Neural progenitor cell (in vitro differentiated cells): ENCODE data around the gene IGSF8. TPM values are rescaled to one million over a fixed set of nuclear protein-coding genes. Genes with fewer than 3 reads are reported as not detected.

ENCODE experiments used
- DNase-seq: peaks from one replicate; pipeline ENCODE4 v3.0.0-alpha.2; 2016; ENCODE audit warnings: low spot score
- H2AFZ ChIP-seq: fragments of 200-600 bp; sonication (generic); replicated peaks from 2 replicates; pipeline ENCODE4 v1.6.1; 2016; ENCODE audit warnings: antibody characterized with exemption
- H3F3A ChIP-seq: fragments of 200-600 bp; sonication (generic); 2 replicates; pipeline ENCODE4 v1.6.1; 2016; ENCODE audit warnings: antibody characterized with exemption, low read depth
- H3K27ac ChIP-seq: fragments of 200-600 bp; sonication (generic); 2 replicates; pipeline ENCODE4 v1.5.1; 2016; ENCODE audit warnings: mild to moderate bottlenecking
- H3K27me3 ChIP-seq: fragments of 200-600 bp; sonication (generic); 2 replicates; pipeline ENCODE4 v1.6.1; 2016; ENCODE audit warnings: mild to moderate bottlenecking, moderate library complexity
- H3K36me3 ChIP-seq: fragments of 200-600 bp; sonication (generic); 2 replicates; pipeline ENCODE4 v1.5.1; 2016
- H3K4me1 ChIP-seq: fragments of 200-600 bp; sonication (generic); 2 replicates; pipeline ENCODE4 v1.6.1; 2016; ENCODE audit warnings: mixed run types
- H3K4me2 ChIP-seq: fragments of 200-600 bp; sonication (generic); 2 replicates; pipeline ENCODE4 v1.6.1; 2016
- H3K4me3 ChIP-seq: fragments of 200-600 bp; sonication (generic); 2 replicates; pipeline ENCODE4 v1.5.1; 2016
- H3K79me2 ChIP-seq: fragments of 200-600 bp; sonication (generic); 2 replicates; pipeline ENCODE4 v1.6.1; 2016; ENCODE audit warnings: low read depth
- H3K9ac ChIP-seq: fragments of 200-600 bp; sonication (generic); 2 replicates; pipeline ENCODE4 v1.6.1; 2016
- H3K9me3 ChIP-seq: fragments of 200-600 bp; sonication (generic); 2 replicates; pipeline ENCODE4 v1.5.1; 2016; ENCODE audit warnings: low read depth
- H4K20me1 ChIP-seq: fragments of 200-600 bp; sonication (generic); 2 replicates; pipeline ENCODE4 v1.6.1; 2016; ENCODE audit warnings: low read depth
- H3K27ac Mint-ChIP-seq: 3 replicates; pipeline ENCODE4 v1.8.0; 2021; ENCODE audit warnings: mixed read lengths
- H3K27me3 Mint-ChIP-seq: 2 replicates; pipeline ENCODE4 v1.8.0; 2022; ENCODE audit warnings: low read depth, mild to moderate bottlenecking, inconsistent platforms, moderate library complexity, mixed read lengths; ENCODE audit not compliant: insufficient read depth
- H3K36me3 Mint-ChIP-seq: 3 replicates; pipeline ENCODE4 v1.8.0; 2021; ENCODE audit warnings: mixed read lengths
- H3K4me1 Mint-ChIP-seq: 3 replicates; pipeline ENCODE4 v1.8.0; 2021; ENCODE audit warnings: mixed read lengths
- H3K4me3 Mint-ChIP-seq: 3 replicates; pipeline ENCODE4 v1.8.0; 2021; ENCODE audit warnings: mild to moderate bottlenecking, moderate library complexity, mixed read lengths
- H3K9me3 Mint-ChIP-seq: 3 replicates; pipeline ENCODE4 v1.8.0; 2020; ENCODE audit warnings: mixed read lengths
- CTCF ChIP-seq: fragments of 200-600 bp; sonication (generic); IDR thresholded peaks from 2 replicates; pipeline ENCODE4 v1.5.1; 2017; ENCODE audit warnings: antibody characterized with exemption, mild to moderate bottlenecking
- EZH2 ChIP-seq: fragments of 200-600 bp; sonication (generic); IDR thresholded peaks from 2 replicates; pipeline ENCODE4 v1.6.1; 2017; ENCODE audit warnings: antibody characterized with exemption, mild to moderate bottlenecking, moderate library complexity
- EZH2phosphoT487 ChIP-seq: fragments of 200-600 bp; sonication (generic); IDR thresholded peaks from 2 replicates; pipeline ENCODE4 v1.6.1; 2017; ENCODE audit warnings: antibody characterized with exemption
- total RNA-seq: library from RNA; depleted of rRNA; stranded (reverse); fragments of >200 nt; gene quantifications from 2 replicates; pipeline ENCODE4 v1.2.3, GENCODE V29; 2015; ENCODE audit warnings: low replicate concordance

IGSF8 gene
- total RNA-seq, 1 donor from 2014 or later, result 9.4 TPM

- H3K27me3 Mint-ChIP-seq, result peaks cover 13% of the 10 kb centered on the region
- H2AFZ ChIP-seq, result no peak overlapping the region
- no peaks in the 10 kb centered on the region for H4K20me1 ChIP-seq
- H3K27ac ChIP-seq, result no peak overlapping the region
- H3K36me3 Mint-ChIP-seq, result no peaks in the 10 kb centered on the region
- no peaks in the 10 kb centered on the region for H3K4me1 ChIP-seq
- H3K4me1 Mint-ChIP-seq, result peaks cover 18% of the 10 kb centered on the region
- no peak overlapping the region for H3K27ac Mint-ChIP-seq
- H3K36me3 ChIP-seq, result no peaks in the 10 kb centered on the region
- no peak overlapping the region for H3K9ac ChIP-seq
- H3K9me3 Mint-ChIP-seq, result no peaks in the 10 kb centered on the region
- H3K4me2 ChIP-seq, result no peak overlapping the region
- no peaks in the 10 kb centered on the region for H3K79me2 ChIP-seq
- peaks cover 2% of the 10 kb centered on the region for H3F3A ChIP-seq
- no peak for DNase-seq
- H3K4me3 Mint-ChIP-seq, result no peak overlapping the region
- no peak overlapping the region for H3K4me3 ChIP-seq
- TF ChIP-seq EZH2phosphoT487 (no peak), CTCF (no peak), EZH2 (no peak)
- peaks cover 80% of the 10 kb centered on the region for H3K27me3 ChIP-seq
- H3K9me3 ChIP-seq, result no peaks in the 10 kb centered on the region
Observed at GRCh38 chr1:160076295-160076694, 22.1 kb downstream of the IGSF8 start.

DNA sequence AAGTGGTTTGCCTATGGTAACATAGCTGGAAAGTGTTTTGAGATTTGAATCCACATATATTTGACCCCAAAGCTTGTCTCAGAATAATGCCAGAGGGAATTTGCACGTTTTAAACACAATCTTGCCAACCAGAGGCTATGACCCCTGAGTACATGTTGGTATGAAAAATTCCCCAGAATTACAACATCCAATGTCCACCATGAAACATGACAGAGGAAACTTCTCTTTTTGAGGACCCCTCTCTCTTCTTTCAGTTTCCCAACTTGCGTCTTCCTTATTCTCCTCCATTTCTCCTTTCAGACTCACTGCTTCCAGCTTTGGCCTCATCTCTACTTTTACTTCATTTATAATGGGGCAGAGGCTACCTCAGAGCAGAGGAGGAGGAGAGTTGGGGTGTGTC lies 22.6 kb downstream of the IGSF8 start:
- Histone ChIP-seq H3F3A (peaks cover 4% of the 10 kb centered on the region), H3K79me2 (no peaks in the 10 kb centered on the region), H3K27me3 (peaks cover 80% of the 10 kb centered on the region), H4K20me1 (no peaks in the 10 kb centered on the region), H3K36me3 (no peaks in the 10 kb centered on the region), H3K4me1 (no peaks in the 10 kb centered on the region), H3K27ac (no peak overlapping the region), H3K9ac (no peak overlapping the region), H3K4me3 (no peak overlapping the region), H3K9me3 (no peaks in the 10 kb centered on the region), H2AFZ (no peak overlapping the region), H3K4me2 (no peak overlapping the region)
- Mint-ChIP-seq H3K36me3 (no peaks in the 10 kb centered on the region), H3K4me1 (peaks cover 14% of the 10 kb centered on the region), H3K4me3 (no peak overlapping the region), H3K27me3 (peaks cover 9% of the 10 kb centered on the region), H3K9me3 (no peaks in the 10 kb centered on the region), H3K27ac (no peak overlapping the region)
- TF ChIP-seq EZH2 (no peak), EZH2phosphoT487 (no peak), CTCF (no peak)
- DNase-seq, result no peak

DNA sequence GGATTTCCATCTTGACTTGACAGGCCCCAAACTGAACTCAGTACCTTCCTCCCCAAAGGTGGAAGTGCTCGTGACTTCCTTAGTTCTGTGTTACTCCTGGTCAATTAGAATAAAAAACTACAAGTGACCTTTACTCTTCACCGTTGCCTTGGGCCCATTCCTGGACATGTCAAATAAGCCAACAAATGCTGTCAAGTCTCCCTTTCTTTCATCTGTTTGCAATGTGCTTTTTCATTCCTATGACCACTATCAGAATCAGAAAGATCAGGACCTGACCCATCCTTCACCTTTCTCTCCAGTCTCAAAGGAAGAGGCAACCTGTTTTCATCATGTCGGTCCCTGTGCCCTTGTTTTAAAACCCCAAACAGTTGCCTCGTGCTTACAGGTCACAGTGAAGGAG lies 23.6 kb downstream of the IGSF8 start:
- H3K9ac ChIP-seq, result no peak overlapping the region
- Mint-ChIP-seq H3K4me1 (peaks cover 20% of the 10 kb centered on the region), H3K4me3 (no peak overlapping the region), H3K9me3 (no peaks in the 10 kb centered on the region), H3K27me3 (peaks cover 11% of the 10 kb centered on the region), H3K36me3 (no peaks in the 10 kb centered on the region), H3K27ac (no peak overlapping the region)
- TF ChIP-seq CTCF (no peak), EZH2 (no peak), EZH2phosphoT487 (no peak)
- no peak overlapping the region for H3K4me2 ChIP-seq
- H3F3A ChIP-seq, result peaks cover 10% of the 10 kb centered on the region
- no peak overlapping the region for H3K27ac ChIP-seq
- no peaks in the 10 kb centered on the region for H4K20me1 ChIP-seq
- DNase-seq, result no peak
- H3K27me3 ChIP-seq, result peaks cover 80% of the 10 kb centered on the region
- H3K9me3 ChIP-seq, result no peaks in the 10 kb centered on the region
- no peak overlapping the region for H2AFZ ChIP-seq
- H3K4me1 ChIP-seq, result no peaks in the 10 kb centered on the region
- H3K79me2 ChIP-seq, result no peaks in the 10 kb centered on the region
- no peaks in the 10 kb centered on the region for H3K36me3 ChIP-seq
- no peak overlapping the region for H3K4me3 ChIP-seq

- Histone ChIP-seq H3F3A (peaks cover 14% of the 10 kb centered on the region), H3K4me2 (no peak overlapping the region), H3K36me3 (no peaks in the 10 kb centered on the region), H3K79me2 (no peaks in the 10 kb centered on the region), H2AFZ (no peak overlapping the region), H3K27ac (no peak overlapping the region), H3K27me3 (peaks cover 90% of the 10 kb centered on the region), H3K4me3 (no peak overlapping the region), H3K4me1 (peaks cover 10% of the 10 kb centered on the region), H3K9ac (no peak overlapping the region), H4K20me1 (no peaks in the 10 kb centered on the region), H3K9me3 (no peaks in the 10 kb centered on the region)
- Mint-ChIP-seq H3K4me1 (peaks cover 29% of the 10 kb centered on the region), H3K27ac (no peak overlapping the region), H3K9me3 (no peaks in the 10 kb centered on the region), H3K27me3 (peaks cover 22% of the 10 kb centered on the region), H3K36me3 (no peaks in the 10 kb centered on the region), H3K4me3 (no peak overlapping the region)
- TF ChIP-seq EZH2phosphoT487 (no peak), CTCF (no peak), EZH2 (no peak)
- no peak for DNase-seq
Observed at GRCh38 chr1:160071289-160071688, 27.1 kb downstream of the IGSF8 start.
